ENCODE data around the gene FAR2.

GRCh38 chr12:29116414-29116813, 32.7 kb upstream of the FAR2 start:
- TF ChIP-seq CTCF (IDR thresholded peaks at IDR 0.05; ENCODE audit: insufficient read depth, low read depth, low read length): no peak
- no peak for TF ChIP-seq EZH2 (IDR thresholded peaks at IDR 0.05; ENCODE audit: insufficient read depth, low read length)
